NK-92 treated with Interleukin-12 subunit alpha and Interleukin-12 subunit beta, amount 100 ng/mL, for 24 hours (cell line): Measurements from ENCODE around the gene PSMC4.

Experiments
- DNase-seq: peaks from one replicate; lab custom pipeline; 2025; lab: John Stamatoyannopoulos, UW

PSMC4 gene

GRCh38 chr19:39970675-39971379 is at the start of gene PSMC4:
Gene PSMC4 (plus strand): TSS chr19:39971165. CDS start chr19:39971203, 38 bp downstream.
- peak; percentile 99 for DNase-seq

DNA sequence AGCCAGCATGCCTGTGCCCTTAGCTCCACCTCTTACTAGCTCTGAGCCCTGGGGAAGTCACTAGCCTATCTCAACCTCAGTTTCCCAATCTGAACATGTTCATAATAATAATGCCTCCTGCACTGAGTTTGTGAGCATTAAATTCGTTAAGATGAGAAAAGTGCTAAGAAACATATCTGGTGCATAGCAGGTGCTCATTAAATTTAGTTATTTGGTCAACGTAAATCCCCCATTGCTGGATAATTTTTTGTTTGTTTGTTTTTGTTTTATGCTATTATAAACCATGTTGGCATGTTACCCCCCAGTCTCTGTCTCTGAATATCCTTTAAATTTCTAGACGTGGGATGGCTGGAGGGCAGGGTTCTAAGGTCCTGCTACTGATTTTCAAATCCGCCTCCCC is 47.1 kb upstream of the PSMC4 start:
- no peak for DNase-seq

DNA sequence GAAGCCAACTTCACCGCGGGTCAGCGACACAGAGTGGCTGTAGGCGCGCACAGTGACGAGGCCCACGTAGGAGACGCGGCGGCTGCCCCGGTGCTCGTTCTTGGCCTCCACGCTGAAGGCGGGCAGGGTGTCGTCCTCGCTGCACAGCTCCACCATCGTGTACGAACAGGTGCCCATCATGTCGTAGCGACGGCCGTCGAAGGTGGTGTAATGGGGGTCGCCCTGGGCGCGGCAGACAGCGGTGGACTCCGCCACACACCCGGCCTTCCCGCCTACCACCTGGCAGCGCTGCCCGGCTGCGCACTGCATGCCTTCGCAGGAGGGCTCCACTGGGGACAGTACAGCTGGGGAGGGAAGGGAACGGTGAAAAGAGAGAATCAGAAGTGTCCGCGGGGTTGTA is 46.6 kb upstream of the PSMC4 start:
- DNase-seq, result no peak

- no peak for DNase-seq
These were observed 46.0 kb upstream of the PSMC4 start for GRCh38 chr19:39924952-39925351.

- DNase-seq, result no peak
These were observed 44.7 kb upstream of the PSMC4 start for GRCh38 chr19:39926170-39926760.

DNA sequence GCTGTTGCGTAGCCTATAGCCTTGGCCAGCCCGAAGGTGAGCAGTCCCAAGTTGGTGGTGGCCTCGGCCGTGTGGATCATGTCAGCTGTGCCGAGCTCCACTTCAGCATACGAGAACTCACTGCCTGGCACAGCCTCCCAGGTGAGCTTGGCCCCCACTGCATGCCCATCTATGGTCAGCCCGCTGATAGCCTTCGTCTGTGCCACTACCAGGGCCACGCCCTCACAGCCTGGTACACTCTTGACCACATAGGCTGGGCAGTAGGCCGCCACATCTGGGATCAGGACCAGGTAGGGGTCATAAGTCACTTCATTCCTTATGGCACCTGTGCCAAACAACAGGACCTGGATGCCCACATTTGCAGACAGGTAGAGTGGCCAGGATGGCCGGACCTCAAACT is 43.9 kb upstream of the PSMC4 start:
- no peak for DNase-seq

GRCh38 chr19:39927524-39928356 is 43.2 kb upstream of the PSMC4 start:
- no peak for DNase-seq

DNA sequence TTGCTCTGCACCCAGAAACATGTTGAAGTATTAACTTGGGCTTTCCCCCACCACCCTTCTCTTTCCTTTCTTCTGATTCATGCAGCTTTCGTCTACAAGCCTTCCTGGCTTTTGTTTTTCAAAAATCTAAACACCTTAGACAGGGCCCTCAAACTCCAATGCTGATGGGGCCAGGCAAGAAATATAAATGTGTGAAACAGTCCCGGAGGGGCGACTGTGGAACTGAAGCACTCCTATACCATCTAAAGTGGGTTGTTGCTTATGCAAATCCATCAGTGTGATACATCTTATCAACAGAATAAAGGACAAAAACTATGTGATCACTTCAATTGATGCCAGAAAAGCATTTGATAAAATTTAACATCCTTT is 42.6 kb upstream of the PSMC4 start:
- no peak for DNase-seq

DNA sequence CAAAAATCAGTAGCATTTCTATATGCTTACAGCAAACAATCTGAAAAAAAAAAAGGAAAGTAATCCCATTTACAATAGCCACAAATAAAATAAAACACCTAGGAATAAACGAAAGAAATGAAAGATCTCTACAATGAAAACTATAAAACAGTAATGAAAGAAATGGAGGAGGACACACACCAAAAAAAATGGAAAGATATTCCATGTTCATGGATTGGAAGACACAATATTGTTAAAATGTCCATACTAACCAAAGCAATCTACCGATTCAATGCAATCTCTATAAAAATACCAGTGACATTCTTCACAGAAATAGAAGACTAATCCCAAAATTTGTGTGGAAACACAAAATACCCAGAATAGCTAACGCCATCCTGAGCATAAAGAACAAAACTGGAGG is 41.2 kb upstream of the PSMC4 start:
- DNase-seq, result no peak

DNA sequence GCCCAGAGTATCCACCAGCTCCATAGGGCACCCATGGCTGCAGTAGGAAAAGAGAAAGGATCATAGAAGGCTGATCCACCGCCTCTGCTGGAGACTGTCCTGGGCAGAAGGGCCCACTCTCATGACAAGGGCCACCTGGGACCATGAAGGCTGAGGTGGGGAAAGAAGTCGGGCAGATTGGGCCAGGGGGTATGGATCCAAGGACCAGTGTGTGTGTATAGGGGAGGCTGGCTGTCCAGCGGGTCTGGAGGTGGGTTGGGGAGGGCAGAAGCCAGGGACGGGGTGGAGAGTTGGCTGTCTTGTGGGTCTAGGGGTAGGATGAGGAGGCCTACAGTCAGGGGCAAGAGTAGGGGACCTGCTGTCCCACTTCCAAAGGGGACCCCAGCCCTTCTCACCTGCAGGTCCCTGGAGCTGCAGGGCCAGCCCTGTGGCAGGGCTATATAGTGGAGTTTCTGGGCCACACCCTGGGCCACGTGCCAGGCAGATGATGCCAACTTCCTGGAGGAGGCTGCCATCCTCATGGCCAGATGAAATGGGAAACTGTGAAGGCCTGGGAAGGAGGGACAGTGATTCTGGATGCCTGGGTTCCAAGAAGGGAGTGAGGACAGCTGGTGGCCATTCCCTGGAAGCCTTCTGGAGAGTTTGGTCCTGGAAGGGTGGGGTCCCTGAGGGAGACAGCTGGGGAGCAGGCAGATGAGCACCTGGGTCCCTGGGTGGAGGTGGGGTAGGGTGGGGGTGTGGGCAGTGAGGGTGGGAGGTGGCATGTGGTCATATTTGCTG is 36.2 kb upstream of the PSMC4 start, which contains the start of gene FCGBP:
Gene FCGBP, minus strand, starts transcription at position 51 of the 780 bp plus-strand sequence.
- no peak for DNase-seq

GRCh38 chr19:39935364-39935661 is 35.7 kb upstream of the PSMC4 start:
- no peak for DNase-seq

DNA sequence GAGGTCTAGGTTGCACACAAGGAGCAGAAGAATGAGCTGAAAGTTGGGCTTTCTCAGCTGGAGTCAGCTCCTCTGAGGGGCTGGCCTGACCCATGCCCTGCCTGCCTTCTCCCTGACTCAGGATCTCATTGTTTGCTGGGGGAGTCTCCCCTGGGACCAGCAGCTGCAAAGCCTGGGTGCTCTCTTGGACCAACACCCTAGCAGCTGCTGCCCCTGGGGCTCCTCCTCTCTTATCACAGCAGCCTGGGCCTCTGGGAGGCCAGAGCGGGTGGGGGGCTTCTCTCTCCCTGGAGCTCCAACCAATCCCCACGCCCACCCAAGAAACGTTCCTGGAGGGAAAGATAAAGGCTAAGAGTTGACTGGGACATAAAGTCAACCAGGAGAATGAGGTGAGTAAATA is 34.9 kb upstream of the PSMC4 start:
- DNase-seq, result no peak

DNA sequence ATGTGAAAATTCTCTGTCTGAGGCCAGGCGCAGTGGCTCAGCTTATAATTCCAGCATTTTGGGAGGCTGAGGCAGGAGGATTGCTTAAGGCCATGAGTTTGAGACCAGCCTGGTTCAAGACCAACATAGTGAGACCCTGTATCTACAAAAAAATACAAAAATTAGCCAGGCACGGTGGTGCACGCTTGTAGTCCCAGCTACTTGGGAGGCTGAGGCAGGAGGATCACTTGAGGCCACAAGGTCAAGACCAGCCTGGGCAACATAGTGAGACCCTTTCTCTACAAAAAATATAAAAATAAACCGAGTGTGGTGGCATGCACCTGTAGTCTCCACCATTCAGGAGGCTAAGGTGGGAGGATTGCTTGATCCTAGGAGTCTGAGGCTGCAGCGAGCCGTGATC is 34.3 kb upstream of the PSMC4 start:
- DNase-seq, result no peak

DNA sequence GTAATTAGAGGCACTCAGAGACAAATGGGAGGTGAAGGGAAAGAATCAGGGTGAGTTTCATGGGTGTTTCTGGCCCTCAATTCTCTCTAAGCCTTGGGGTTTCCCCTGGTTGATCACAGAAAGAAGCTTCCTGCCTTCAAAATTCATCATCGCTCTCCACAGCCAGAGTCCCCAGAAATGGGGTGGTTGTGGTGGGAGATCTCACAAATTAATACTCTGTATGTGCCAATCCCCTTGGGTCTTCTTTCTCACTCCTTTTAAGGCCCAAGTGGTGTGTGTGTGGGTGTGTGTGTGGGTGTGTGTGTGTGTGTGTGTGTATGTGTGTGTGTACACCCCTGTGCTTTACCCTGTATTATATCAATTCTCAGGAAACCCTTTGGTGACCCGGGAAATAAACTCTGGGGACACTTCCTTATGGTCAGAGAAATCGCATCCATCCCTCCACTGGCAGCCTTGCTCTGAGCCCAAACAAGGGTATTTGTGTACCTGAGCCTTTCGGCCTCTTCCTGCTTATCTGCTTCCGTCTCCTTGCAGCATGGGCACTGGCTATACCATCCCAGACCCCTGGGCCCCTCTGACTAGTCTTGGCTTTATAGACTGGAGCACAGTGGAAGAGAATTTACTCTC is 33.8 kb upstream of the PSMC4 start:
- no peak for DNase-seq

DNA sequence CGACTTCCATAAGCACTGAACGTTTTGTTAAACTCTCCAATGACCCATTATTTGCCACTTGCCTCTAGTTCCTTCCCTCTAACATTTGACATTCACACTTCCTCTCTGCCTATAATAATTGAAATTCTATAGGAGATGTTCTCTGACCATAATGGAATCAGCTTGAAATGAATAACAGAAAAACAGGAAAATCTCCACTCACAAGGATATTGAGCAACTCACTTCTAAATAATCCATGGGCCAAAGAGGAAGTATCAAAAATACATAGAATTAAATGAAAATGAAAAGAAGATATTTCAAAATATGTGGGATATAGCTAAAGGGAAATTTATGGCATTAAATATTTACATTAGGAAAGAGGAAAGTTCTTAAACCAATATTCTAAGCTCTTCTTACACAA is 33.2 kb upstream of the PSMC4 start:
- no peak for DNase-seq

DNA sequence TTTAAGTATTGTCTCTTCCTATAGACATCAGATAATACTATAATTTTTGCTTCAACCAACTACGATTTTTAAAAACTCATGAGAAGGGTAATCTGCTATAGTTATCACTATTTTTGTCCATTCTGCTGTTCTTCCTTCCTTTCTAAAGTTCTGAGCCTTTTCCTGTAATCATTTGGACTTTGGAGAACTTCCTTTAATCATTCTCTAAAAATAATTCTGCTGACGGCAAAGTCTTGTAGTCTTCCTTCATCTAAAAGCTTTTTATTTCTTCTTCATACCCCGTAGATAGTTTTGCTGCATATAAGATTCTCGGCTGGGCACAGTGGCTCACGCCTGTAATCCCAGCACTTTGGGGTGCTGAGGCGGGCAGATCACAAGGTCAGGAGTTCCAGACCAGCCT is 31.4 kb upstream of the PSMC4 start:
- DNase-seq, result no peak

GRCh38 chr19:39940221-39940833 is 30.6 kb upstream of the PSMC4 start:
- no peak for DNase-seq

- DNase-seq, result no peak
These were observed 29.8 kb upstream of the PSMC4 start for GRCh38 chr19:39941151-39941550.

- peak; percentile 61 for DNase-seq
These were observed 29.2 kb upstream of the PSMC4 start for GRCh38 chr19:39941615-39942365.

DNA sequence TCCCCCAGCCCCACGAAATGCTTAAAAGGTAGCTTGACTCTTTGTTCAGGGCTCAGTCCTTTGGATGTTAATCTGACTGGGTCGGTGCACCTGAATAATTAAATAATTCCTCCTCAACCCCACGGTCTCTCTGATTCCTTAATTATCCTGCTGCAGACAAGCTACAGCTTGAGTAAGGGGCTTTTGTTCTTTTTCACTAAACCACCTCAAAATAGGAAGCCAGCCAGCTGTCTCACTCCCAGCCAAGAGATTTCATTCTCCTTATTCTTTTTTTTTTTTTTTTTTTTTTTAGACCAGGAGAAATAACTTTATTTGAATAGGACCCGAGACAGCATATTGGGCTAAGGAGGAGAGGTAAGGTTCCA is 28.6 kb upstream of the PSMC4 start:
- DNase-seq, result no peak

- DNase-seq, result no peak
These were observed 27.4 kb upstream of the PSMC4 start for GRCh38 chr19:39943586-39943985.
